HepG2 (cell line): ENCODE measurements around the gene PTCRA. TPM values are rescaled to one million over a fixed set of nuclear protein-coding genes. Genes with fewer than 3 reads are reported as not detected.

ENCODE experiments used
- CBX1 ChIP-seq: IDR thresholded peaks from one replicate; pipeline ENCODE4 v1.6.1; 2016; ENCODE audit warnings: antibody characterized with exemption, low read depth
- FOXC1 ChIP-seq: sonication (generic); formaldehyde crosslinking; IDR thresholded peaks from 2 replicates; pipeline ENCODE4 v1.8.0; 2022; ENCODE audit warnings: mild to moderate bottlenecking, missing genetic modification reagents, borderline replicate concordance
- LCORL ChIP-seq, 2 experiments: fragments of 450-650 bp in 1 of 2; sonication (generic) in 1 of 2; formaldehyde crosslinking in 1 of 2; IDR thresholded peaks; 2 replicates each; pipeline versions ENCODE4 v1.5.0 to v1.6.1; 2017 to 2020; ENCODE audit warnings: antibody characterized with exemption in 1 of 2, missing genetic modification reagents in 1 of 2
- SAP130 ChIP-seq: IDR thresholded peaks from 2 replicates; pipeline ENCODE4 v1.6.1; 2016; ENCODE audit warnings: low read depth
- SYNCRIP ChIP-seq: fragments of 200-400 bp; formaldehyde crosslinking; IDR thresholded peaks from 2 replicates; pipeline ENCODE4 v1.6.1; 2018; ENCODE audit warnings: mild to moderate bottlenecking, low read depth, low read length; ENCODE audit not compliant: insufficient read depth
- TRIM24 ChIP-seq: sonication (generic); formaldehyde crosslinking; IDR thresholded peaks from 2 replicates; pipeline ENCODE4 v1.8.0; 2022; ENCODE audit warnings: mild to moderate bottlenecking, missing genetic modification reagents
- ZNF317 ChIP-seq: sonication (generic); formaldehyde crosslinking; IDR thresholded peaks from 2 replicates; pipeline ENCODE4 v1.5.0; 2020; ENCODE audit warnings: mild to moderate bottlenecking, missing genetic modification reagents
- ZNF496 ChIP-seq: sonication (generic); formaldehyde crosslinking; IDR thresholded peaks from 2 replicates; pipeline ENCODE4 v1.8.1; 2023; ENCODE audit warnings: mild to moderate bottlenecking, moderate library complexity, missing genetic modification reagents; ENCODE audit not compliant: insufficient replicate concordance
- ZNF781 ChIP-seq: sonication (generic); formaldehyde crosslinking; IDR thresholded peaks from 2 replicates; pipeline ENCODE4 v1.5.1; 2020; ENCODE audit warnings: borderline replicate concordance, mild to moderate bottlenecking, missing genetic modification reagents; ENCODE audit errors: not compliant biosample characterization
- ZNF891 ChIP-seq: sonication (generic); formaldehyde crosslinking; IDR thresholded peaks from 2 replicates; pipeline ENCODE4 v1.5.0; 2020; ENCODE audit warnings: mild to moderate bottlenecking, missing genetic modification reagents
- ZSCAN9 ChIP-seq: IDR thresholded peaks from 2 replicates; pipeline ENCODE4 v1.6.1; 2016; ENCODE audit warnings: borderline replicate concordance
- polyA plus RNA-seq, 8 experiments: library from polyadenylated mRNA; depleted of rRNA in 3 of 8; stranded (reverse) in 7 of 8; unstranded in 1 of 8; fragments of >200 nt; fragmentation: Illumina TruSeq in 4 of 8; extraction: Trizol in 4 of 8; gene quantifications; 2 replicates each; pipeline versions ENCODE4 v1.2.1 to v1.2.3, GENCODE V29; 2011 to 2016; ENCODE audit warnings: low read depth in 4 of 8, missing spikeins in 1 of 8, mixed read lengths in 1 of 8; ENCODE audit not compliant: insufficient read depth in 1 of 8
- total RNA-seq, 5 experiments: library from RNA; depleted of rRNA; stranded (reverse); fragments of >200 nt; fragmentation: Illumina TruSeq; extraction: Trizol; gene quantifications; 2 replicates each; pipeline ENCODE4 v1.2.3, GENCODE V29; 2016; ENCODE audit warnings: low read depth in 1 of 5
- TF ChIP-seq, protein P1 (sequence below): sonication (generic); formaldehyde crosslinking; IDR thresholded peaks from 2 replicates; pipeline ENCODE4 v1.9.0; 2021; ENCODE audit warnings: missing genetic modification reagents, borderline replicate concordance
- TF ChIP-seq, protein P2 (sequence below), 2 experiments: sonication (generic) in 1 of 2; formaldehyde crosslinking in 1 of 2; IDR thresholded peaks; 2 replicates each; pipeline versions ENCODE4 v1.5.1 to v1.6.1; 2011 to 2020; ENCODE audit warnings: borderline replicate concordance in 1 of 2, low read depth in 1 of 2, low read length in 1 of 2, mild to moderate bottlenecking in 1 of 2, missing genetic modification reagents in 1 of 2, moderate library complexity in 1 of 2
- TF ChIP-seq, protein P3 (sequence below): sonication (generic); formaldehyde crosslinking; IDR thresholded peaks from 2 replicates; pipeline ENCODE4 v1.8.0; 2022; ENCODE audit warnings: mild to moderate bottlenecking, missing genetic modification reagents, moderate library complexity
- TF ChIP-seq, protein P4 (sequence below): sonication (generic); formaldehyde crosslinking; IDR thresholded peaks from 2 replicates; pipeline ENCODE4 v1.8.1; 2023; ENCODE audit warnings: mild to moderate bottlenecking, missing genetic modification reagents, borderline replicate concordance
- TF ChIP-seq, protein P5 (sequence below): sonication (generic); formaldehyde crosslinking; IDR thresholded peaks from 2 replicates; pipeline ENCODE4 v1.8.1; 2023; ENCODE audit warnings: missing genetic modification reagents, inconsistent platforms, borderline replicate concordance
- TF ChIP-seq, protein P6 (sequence below): IDR thresholded peaks from 2 replicates; pipeline ENCODE4 v1.6.1; 2018; ENCODE audit warnings: missing genetic modification reagents

PTCRA gene
- total and polyA plus RNA-seq, 2 of the 13 experiments (the other 11 are each of a cell fraction or from before 2014, with no cell fraction given) = not detected

DNA sequence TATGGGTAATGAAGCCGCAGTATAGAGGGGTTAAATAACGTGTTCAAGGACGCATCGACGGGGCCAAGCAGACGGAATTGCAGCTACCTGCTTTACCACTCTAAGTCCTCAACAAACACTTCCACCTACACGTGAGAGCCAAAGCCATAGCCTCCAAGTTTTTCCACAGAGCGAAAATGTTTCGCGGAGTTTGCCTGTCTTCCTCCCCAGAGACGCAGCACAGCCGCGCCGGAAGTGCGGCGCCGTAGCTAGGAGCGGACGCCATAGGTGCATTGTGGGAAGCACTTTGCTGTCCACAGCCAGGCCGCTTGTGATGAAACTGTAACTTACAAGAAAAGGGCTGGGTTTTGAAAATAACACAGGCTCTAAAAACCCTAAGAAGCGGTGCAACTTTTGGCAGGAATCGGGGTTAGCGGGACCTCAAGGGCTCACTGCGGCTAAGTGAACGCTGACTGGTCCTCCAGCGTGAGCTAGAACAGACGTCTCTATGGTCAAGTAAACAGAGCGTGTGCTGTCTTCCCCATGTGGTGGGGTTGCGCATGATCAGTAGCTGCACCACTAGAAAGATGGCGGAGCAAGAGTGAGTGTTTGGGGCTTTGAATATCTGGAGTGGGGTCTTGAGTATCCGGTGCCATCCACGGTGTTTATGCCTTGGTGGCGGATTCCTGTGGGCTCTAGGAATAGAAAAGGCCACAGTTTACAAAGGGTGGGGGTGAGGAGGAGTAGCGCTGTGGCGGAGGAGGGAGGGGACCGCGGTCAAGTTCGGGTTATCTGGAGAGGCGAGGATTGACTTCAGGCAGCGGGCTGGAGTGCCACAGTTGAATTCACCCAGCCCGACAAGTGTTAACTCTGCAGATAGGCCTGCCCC lies 36.2 kb upstream of the PTCRA start, which contains the start of gene RPL7L1 (continued):
- TF ChIP-seq, protein P1, sequence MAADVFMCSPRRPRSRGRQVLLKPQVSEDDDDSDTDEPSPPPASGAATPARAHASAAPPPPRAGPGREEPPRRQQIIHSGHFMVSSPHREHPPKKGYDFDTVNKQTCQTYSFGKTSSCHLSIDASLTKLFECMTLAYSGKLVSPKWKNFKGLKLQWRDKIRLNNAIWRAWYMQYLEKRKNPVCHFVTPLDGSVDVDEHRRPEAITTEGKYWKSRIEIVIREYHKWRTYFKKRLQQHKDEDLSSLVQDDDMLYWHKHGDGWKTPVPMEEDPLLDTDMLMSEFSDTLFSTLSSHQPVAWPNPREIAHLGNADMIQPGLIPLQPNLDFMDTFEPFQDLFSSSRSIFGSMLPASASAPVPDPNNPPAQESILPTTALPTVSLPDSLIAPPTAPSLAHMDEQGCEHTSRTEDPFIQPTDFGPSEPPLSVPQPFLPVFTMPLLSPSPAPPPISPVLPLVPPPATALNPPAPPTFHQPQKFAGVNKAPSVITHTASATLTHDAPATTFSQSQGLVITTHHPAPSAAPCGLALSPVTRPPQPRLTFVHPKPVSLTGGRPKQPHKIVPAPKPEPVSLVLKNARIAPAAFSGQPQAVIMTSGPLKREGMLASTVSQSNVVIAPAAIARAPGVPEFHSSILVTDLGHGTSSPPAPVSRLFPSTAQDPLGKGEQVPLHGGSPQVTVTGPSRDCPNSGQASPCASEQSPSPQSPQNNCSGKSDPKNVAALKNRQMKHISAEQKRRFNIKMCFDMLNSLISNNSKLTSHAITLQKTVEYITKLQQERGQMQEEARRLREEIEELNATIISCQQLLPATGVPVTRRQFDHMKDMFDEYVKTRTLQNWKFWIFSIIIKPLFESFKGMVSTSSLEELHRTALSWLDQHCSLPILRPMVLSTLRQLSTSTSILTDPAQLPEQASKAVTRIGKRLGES (CRISPR knock-in tag) = no peak; the same call in 1 of the 2 replicates
- TF ChIP-seq SYNCRIP = no peak
- peak; percentile 92 for TF ChIP-seq ZSCAN9
- peak; percentile 93 for TF ChIP-seq SAP130 (CRISPR knock-in tag)
- TF ChIP-seq CBX1 = no peak
- TF ChIP-seq, protein P2, sequence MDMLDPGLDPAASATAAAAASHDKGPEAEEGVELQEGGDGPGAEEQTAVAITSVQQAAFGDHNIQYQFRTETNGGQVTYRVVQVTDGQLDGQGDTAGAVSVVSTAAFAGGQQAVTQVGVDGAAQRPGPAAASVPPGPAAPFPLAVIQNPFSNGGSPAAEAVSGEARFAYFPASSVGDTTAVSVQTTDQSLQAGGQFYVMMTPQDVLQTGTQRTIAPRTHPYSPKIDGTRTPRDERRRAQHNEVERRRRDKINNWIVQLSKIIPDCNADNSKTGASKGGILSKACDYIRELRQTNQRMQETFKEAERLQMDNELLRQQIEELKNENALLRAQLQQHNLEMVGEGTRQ (IDR thresholded peaks at IDR 0.05; ENCODE audit: low read depth, low read length) = peak; percentile 67
- TF ChIP-seq, protein P2 (CRISPR knock-in tag; IDR thresholded peaks at IDR 0.05; ENCODE audit: borderline replicate concordance) = peak; percentile 61; the same call in 1 of the 2 replicates
- TF ChIP-seq, protein P3, sequence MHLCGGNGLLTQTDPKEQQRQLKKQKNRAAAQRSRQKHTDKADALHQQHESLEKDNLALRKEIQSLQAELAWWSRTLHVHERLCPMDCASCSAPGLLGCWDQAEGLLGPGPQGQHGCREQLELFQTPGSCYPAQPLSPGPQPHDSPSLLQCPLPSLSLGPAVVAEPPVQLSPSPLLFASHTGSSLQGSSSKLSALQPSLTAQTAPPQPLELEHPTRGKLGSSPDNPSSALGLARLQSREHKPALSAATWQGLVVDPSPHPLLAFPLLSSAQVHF (CRISPR knock-in tag) = no peak
- TF ChIP-seq ZNF891 = peak; percentile 72; the same call in 1 of the 2 replicates
- TF ChIP-seq, protein P4, sequence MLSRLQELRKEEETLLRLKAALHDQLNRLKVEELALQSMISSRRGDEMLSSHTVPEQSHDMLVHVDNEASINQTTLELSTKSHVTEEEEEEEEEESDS = 0 out of 2 replicates have a peak, but pooled peaks have one; percentile 63
- no peak for TF ChIP-seq FOXC1 (CRISPR knock-in tag)
- peak; percentile 34; the same call in 1 of the 2 replicates for TF ChIP-seq ZNF317 (CRISPR knock-in tag)
- no peak for TF ChIP-seq TRIM24
- TF ChIP-seq ZNF496 (CRISPR knock-in tag) = no peak
- TF ChIP-seq LCORL (IDR thresholded peaks at IDR 0.05) = no peak
- peak; percentile 10; the same call in 1 of the 2 replicates for TF ChIP-seq LCORL (CRISPR knock-in tag; IDR thresholded peaks at IDR 0.05)
- TF ChIP-seq, protein P5, sequence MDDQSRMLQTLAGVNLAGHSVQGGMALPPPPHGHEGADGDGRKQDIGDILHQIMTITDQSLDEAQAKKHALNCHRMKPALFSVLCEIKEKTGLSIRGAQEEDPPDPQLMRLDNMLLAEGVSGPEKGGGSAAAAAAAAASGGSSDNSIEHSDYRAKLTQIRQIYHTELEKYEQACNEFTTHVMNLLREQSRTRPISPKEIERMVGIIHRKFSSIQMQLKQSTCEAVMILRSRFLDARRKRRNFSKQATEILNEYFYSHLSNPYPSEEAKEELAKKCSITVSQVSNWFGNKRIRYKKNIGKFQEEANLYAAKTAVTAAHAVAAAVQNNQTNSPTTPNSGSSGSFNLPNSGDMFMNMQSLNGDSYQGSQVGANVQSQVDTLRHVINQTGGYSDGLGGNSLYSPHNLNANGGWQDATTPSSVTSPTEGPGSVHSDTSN (CRISPR knock-in tag) = 0 out of 2 replicates have a peak, but pooled peaks have one; percentile 2
- TF ChIP-seq, protein P6, sequence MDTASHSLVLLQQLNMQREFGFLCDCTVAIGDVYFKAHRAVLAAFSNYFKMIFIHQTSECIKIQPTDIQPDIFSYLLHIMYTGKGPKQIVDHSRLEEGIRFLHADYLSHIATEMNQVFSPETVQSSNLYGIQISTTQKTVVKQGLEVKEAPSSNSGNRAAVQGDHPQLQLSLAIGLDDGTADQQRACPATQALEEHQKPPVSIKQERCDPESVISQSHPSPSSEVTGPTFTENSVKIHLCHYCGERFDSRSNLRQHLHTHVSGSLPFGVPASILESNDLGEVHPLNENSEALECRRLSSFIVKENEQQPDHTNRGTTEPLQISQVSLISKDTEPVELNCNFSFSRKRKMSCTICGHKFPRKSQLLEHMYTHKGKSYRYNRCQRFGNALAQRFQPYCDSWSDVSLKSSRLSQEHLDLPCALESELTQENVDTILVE (CRISPR knock-in tag) = peak; percentile 79; the same call in 1 of the 2 replicates
- peak; percentile 87 for TF ChIP-seq ZNF781
